NCI-H1105 (cell line): Measurements from ENCODE around the gene DLG2.

Source experiments
- DNase-seq: peaks from one replicate; lab custom pipeline; 2025; lab: John Stamatoyannopoulos, UW

DLG2 gene

DNA sequence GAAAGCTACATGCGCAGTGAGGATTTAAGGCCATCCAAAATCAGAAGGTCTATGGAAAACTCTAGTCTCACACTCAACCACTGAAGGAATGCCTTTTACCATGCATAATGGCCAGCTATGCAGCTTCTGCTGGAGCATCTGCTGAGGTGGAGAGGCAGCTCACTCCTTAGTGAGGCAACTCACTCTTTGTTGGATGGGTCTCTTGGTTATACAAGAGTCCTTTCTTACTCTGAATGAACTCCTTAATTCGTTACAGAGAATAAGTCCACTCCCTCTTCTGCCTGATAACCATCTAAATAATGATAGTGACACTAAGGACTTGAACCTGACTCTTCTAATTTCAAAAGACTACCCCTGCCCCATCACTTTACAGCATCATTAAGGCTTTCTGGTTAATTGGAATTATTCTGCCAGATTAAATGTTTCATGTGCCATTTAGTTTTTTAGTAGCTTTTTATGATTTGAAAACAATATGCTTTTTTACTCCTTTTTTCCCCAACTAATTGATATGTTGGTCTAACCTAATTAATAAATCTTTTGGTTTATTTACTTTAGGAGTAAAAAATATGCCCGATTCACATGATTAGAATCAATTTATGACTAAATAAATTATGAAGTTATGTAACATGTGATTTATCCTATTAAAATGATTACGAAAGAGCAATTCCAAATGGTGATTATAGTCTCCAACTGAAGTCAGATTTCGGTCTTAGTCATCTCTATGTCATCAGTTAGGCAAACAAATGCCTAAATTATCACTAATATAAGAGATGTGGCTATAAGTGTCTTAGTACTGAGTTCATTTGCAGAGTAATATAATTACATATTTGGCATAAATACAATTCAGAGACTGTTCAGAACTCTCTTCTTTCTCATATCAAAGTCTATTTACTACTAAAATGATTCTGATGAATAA, 2054.3 kb downstream of the DLG2 start:
- peak; percentile 31 for DNase-seq

- no peak for DNase-seq
These were observed 2055.8 kb downstream of the DLG2 start for GRCh38 chr11:83571302-83571701.

DNA sequence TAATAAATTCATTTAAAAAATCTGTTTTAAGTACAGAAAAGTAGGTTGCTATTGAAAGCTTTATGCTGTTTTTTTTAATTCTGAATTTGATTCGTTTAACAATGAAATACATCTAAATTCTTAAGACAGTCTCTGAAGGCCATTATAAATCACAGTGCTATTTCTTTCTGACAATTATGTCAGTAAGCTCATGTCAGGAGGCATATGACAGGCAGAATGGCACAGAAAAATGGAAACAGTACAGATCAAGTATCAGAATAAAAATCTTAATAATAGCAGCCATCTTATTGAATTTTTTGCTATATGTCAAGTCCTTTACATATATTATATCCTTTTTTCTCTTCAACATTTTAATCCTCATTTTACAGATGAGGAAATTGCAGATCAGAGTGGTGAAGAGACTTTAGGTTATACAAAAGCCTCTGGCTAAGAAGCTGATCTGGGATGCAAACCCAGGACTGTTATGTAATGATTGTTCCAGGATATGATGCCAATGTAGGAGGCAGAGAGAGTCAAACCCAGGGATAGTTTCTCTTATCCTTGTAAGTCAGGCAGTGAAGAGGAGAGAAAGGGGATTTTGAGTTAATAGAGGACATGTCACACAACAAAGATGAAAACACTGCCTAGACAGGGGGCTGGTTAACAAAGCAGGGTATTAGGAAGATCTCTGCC, 2057.9 kb downstream of the DLG2 start:
- no peak for DNase-seq

DNA sequence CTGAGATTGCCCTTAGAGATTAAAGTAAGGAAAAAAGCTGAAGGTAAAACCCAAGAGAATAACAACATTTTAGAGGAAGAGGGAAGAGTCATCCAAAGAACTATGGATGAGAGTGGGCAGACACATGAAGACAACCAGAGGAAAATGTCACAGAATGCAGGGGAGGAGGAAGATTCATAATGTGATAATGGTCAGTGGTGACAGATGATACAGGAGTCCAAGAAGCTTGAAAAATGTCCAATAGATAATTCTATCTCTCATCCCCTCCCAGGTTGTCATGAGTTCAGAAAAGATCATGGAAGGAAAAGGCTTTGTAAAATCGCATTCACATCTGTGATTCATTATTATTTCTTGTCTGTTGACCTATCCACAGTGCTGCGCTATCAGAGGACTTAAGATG, 2058.6 kb downstream of the DLG2 start:
- no peak for DNase-seq

DNA sequence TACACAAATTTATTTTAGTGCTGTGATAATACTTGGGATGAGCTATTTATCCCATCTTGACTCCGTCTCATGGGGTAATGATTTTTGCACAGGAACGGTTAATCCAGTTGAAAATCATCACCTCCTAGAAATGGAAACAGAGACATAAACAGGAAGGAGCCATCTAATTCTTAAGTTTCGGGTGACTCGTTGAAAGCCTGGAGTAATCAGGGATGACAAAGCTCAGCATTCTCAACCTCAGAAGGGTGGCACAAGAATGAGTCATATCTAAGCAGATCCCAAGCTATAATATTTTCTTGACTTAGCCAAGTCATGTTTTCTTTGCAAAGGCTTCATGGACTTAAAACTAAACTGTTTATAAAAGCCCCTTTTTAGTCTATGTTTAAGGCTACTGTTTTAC, 2060.2 kb downstream of the DLG2 start:
- no peak for DNase-seq

- DNase-seq, result no peak
These were observed 2062.3 kb downstream of the DLG2 start for GRCh38 chr11:83564870-83565269.

DNA sequence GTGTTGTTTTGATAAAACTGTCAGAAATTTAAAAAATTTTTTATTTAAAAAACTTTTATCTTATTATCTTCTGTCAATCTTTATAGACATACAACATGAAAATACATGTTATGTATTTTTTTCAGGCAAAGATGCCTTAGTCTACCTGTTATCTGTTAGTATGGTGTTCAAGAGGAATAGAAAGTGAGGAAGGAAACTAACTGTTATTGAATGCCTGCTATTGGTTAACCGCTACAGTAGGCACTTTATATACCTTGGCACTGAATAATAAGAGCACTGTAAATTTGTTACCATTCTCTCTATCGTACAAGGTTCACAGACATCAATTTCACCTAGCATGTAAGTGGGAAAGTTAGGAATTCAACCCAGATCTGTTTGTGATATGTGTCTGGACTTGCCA, 2068.9 kb downstream of the DLG2 start:
- DNase-seq, result no peak

- DNase-seq, result no peak
These were observed 2069.5 kb downstream of the DLG2 start for GRCh38 chr11:83557653-83558052.

GRCh38 chr11:83554876-83555275, 2072.3 kb downstream of the DLG2 start:
- DNase-seq, result no peak

- DNase-seq, result no peak
These were observed 2077.0 kb downstream of the DLG2 start for GRCh38 chr11:83549984-83550667.

DNA sequence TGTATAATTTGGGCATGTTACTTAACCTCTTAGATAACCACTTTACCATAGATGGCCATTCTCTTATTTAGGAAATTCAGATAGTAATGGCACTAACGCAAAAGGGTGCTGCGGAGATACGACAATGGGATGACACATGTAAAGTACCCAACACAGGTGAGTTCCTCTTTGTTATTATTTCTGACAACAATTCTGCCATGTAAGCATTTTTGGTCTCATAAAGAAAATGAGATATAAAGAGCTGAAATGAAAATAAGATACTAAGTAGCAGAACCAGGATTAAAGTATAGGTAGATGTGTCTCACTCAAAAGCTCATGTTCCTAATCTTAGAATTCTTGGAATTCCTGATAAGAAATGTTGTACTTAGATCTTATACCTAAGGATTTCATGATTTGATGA, 2080.8 kb downstream of the DLG2 start:
- DNase-seq, result no peak

GRCh38 chr11:83545494-83546260, 2081.5 kb downstream of the DLG2 start:
- DNase-seq, result no peak

GRCh38 chr11:83544846-83545245, 2082.3 kb downstream of the DLG2 start:
- DNase-seq, result no peak

GRCh38 chr11:83543706-83544439, 2083.3 kb downstream of the DLG2 start:
- no peak for DNase-seq

DNA sequence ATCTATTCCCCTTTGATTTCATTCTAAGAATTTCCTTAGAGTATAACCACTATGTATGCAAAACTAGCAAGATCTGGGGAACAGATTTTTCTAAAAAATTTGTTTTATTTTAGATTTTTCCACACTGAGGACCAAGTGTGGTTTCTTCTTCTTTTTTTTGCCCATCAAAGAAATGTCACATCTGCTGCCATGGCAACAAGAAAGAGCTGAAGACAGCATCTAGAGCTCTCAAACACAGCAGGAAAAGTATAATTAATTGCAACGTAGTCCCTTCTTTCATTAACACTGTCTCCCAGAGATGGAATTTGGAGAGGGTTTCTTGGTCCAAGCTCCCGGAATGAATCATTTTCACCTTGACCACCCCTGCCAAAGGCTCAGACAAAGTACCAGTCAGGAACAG, 2084.3 kb downstream of the DLG2 start:
- DNase-seq, result no peak

GRCh38 chr11:83540728-83541127, 2086.4 kb downstream of the DLG2 start:
- no peak for DNase-seq

- DNase-seq, result no peak
These were observed 2086.9 kb downstream of the DLG2 start for GRCh38 chr11:83540112-83540675.

DNA sequence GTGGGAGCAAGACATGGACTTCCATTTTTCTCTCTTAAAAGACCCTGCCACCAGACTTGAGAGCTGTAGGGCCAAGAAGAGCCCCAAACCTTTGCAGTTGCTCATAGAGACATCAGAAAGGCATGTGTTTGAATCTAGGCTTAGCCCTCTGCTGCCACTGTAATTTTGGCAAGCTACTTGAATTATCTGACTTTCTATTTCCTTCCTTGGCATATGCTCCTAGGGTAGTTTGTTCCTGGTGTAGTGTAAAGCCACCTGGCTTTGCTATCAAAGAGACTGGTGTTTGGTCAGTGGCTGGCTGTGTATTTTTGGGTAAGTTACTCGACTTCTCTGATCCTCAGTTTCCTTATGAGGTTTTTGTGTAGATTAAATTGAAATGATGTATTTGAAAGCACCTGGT, 2088.9 kb downstream of the DLG2 start:
- DNase-seq, result no peak

GRCh38 chr11:83537131-83537610, 2090.0 kb downstream of the DLG2 start:
- no peak for DNase-seq

DNA sequence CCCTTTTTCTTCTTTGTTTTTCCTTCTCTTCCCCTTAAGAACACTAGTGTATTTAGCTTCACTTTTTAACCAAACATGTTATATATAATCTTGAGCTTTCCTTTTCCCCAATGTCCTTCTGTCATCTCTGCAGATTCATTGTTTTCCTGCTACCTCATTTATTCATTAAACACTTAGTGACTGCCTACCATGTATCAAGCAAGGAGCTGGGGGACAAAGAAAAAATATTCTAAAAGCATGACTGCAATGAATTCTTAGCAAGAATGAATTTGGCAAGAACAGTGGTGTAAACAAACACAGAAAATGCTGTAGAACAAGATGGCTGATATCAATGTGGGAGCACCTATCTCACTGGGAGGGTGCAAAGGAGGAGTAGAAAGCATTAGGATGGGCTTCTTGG, 2094.0 kb downstream of the DLG2 start:
- DNase-seq, result no peak

GRCh38 chr11:83528877-83529276, 2098.3 kb downstream of the DLG2 start:
- DNase-seq, result no peak
